Activated naive CD8-positive, alpha-beta T cell treated with anti-CD3 and anti-CD28 coated beads, Interleukin-2, amount 10 ng/mL, durations not matched to agents 7 days and 5 days (primary cell): ENCODE data around the gene CD86. TPM values are rescaled to one million over a fixed set of nuclear protein-coding genes. Genes with fewer than 3 reads are reported as not detected.
"Not testable (repeated sequence)": the region's sequence is repeated elsewhere in the genome, so short reads cannot be mapped to it uniquely, and the experiment has no call there.

Experiments used
- ATAC-seq: fragments of 150-1000 bp; cut with Tn5 transposase; one replicate; pipeline ENCODE4 v1.10.0; 2021; ENCODE audit warnings: low read depth, moderate library complexity
- POLR2A ChIA-PET: fragments of 350-600 bp; sonication (Branson Sonifier 250); formaldehyde crosslinking; loops from one replicate; lab custom pipeline; 2021; ENCODE audit warnings: antibody characterized with exemption; lab: Charles Lee
- DNase-seq: peaks from one replicate; pipeline ENCODE4 v3.0.0; 2021
- H3K27ac Mint-ChIP-seq: one replicate; pipeline ENCODE4 v1.8.0; 2022; ENCODE audit warnings: mild to moderate bottlenecking, mixed read lengths
- H3K27me3 Mint-ChIP-seq: one replicate; pipeline ENCODE4 v1.8.0; 2022; ENCODE audit warnings: mild to moderate bottlenecking, moderate library complexity, mixed read lengths
- H3K36me3 Mint-ChIP-seq: one replicate; pipeline ENCODE4 v1.8.0; 2021; ENCODE audit warnings: mild to moderate bottlenecking, mixed read lengths
- H3K4me1 Mint-ChIP-seq: one replicate; pipeline ENCODE4 v1.8.0; 2021; ENCODE audit warnings: mixed read lengths
- H3K4me3 Mint-ChIP-seq: one replicate; pipeline ENCODE4 v1.8.0; 2022; ENCODE audit warnings: mild to moderate bottlenecking, moderate library complexity, mixed read lengths
- H3K9me3 Mint-ChIP-seq: one replicate; pipeline ENCODE4 v1.8.0; 2021; ENCODE audit warnings: mixed read lengths
- total RNA-seq, 2 experiments: library from RNA; stranded (reverse); gene quantifications; one replicate each; pipeline ENCODE4 v1.2.3, GENCODE V29; 2021

CD86 gene
- total RNA-seq, 2 experiments from 2014 or later, result 0.42 to 1.0 TPM

- no peak overlapping the region for H3K27ac Mint-ChIP-seq
- POLR2A ChIA-PET, result no interaction called here
- ATAC-seq (no peak), DNase-seq (no peak)
- H3K9me3 Mint-ChIP-seq, result no peaks in the 10 kb centered on the region
- peaks cover 14% of the 10 kb centered on the region for H3K4me1 Mint-ChIP-seq
- H3K4me3 Mint-ChIP-seq, result no peak overlapping the region
- no peaks in the 10 kb centered on the region for H3K36me3 Mint-ChIP-seq
- H3K27me3 Mint-ChIP-seq, result peaks cover 4% of the 10 kb centered on the region
These were observed 48.8 kb downstream of the CD86 start for GRCh38 chr3:122103821-122104514.

- DNase-seq, result no peak
- ATAC-seq, result no peak
- no peak overlapping the region for H3K27ac Mint-ChIP-seq
- no peaks in the 10 kb centered on the region for H3K36me3 Mint-ChIP-seq
- H3K4me3 Mint-ChIP-seq, result no peak overlapping the region
- H3K9me3 Mint-ChIP-seq, result no peaks in the 10 kb centered on the region
- H3K27me3 Mint-ChIP-seq, result peaks cover 5% of the 10 kb centered on the region
- peaks cover 14% of the 10 kb centered on the region for H3K4me1 Mint-ChIP-seq
- POLR2A ChIA-PET, result no interaction called here
These were observed 49.5 kb downstream of the CD86 start for GRCh38 chr3:122104515-122105194.

- Mint-ChIP-seq H3K27ac (no peak overlapping the region), H3K36me3 (no peaks in the 10 kb centered on the region), H3K9me3 (no peaks in the 10 kb centered on the region), H3K4me3 (no peak overlapping the region), H3K27me3 (peaks cover 10% of the 10 kb centered on the region), H3K4me1 (peaks cover 14% of the 10 kb centered on the region)
- ATAC-seq (no peak), DNase-seq (no peak)
- POLR2A ChIA-PET, result no interaction called here
These were observed 50.5 kb downstream of the CD86 start for GRCh38 chr3:122105626-122106025.

- Mint-ChIP-seq H3K4me3 (no peak overlapping the region), H3K27ac (no peak overlapping the region), H3K4me1 (peaks cover 4% of the 10 kb centered on the region), H3K9me3 (no peaks in the 10 kb centered on the region), H3K36me3 (no peaks in the 10 kb centered on the region), H3K27me3 (peaks cover 15% of the 10 kb centered on the region)
- DNase-seq (no peak), ATAC-seq (no peak)
- POLR2A ChIA-PET, result no interaction called here
These were observed 52.0 kb downstream of the CD86 start for GRCh38 chr3:122107171-122107570.

GRCh38 chr3:122111974-122112373 lies 56.8 kb downstream of the CD86 start:
- H3K4me3 Mint-ChIP-seq, result no peak overlapping the region
- H3K27me3 Mint-ChIP-seq, result peaks cover 36% of the 10 kb centered on the region
- ATAC-seq, result no peak
- no peaks in the 10 kb centered on the region for H3K36me3 Mint-ChIP-seq
- no peak overlapping the region for H3K27ac Mint-ChIP-seq
- POLR2A ChIA-PET, result no interaction called here
- no peak for DNase-seq
- no peaks in the 10 kb centered on the region for H3K4me1 Mint-ChIP-seq
- no peaks in the 10 kb centered on the region for H3K9me3 Mint-ChIP-seq

- Mint-ChIP-seq H3K27me3 (peaks cover 38% of the 10 kb centered on the region), H3K4me1 (no peaks in the 10 kb centered on the region), H3K27ac (no peak overlapping the region), H3K36me3 (no peaks in the 10 kb centered on the region), H3K4me3 (no peak overlapping the region), H3K9me3 (no peaks in the 10 kb centered on the region)
- ATAC-seq, result no peak
- no peak for DNase-seq
- POLR2A ChIA-PET, result no interaction called here
These were observed 57.6 kb downstream of the CD86 start for GRCh38 chr3:122112754-122113153.

GRCh38 chr3:122123850-122124249 lies 68.7 kb downstream of the CD86 start:
- ATAC-seq (no peak), DNase-seq (no peak)
- POLR2A ChIA-PET, result no interaction called here
- Mint-ChIP-seq H3K36me3 (no peaks in the 10 kb centered on the region), H3K27ac (no peak overlapping the region), H3K9me3 (peaks cover 6% of the 10 kb centered on the region), H3K4me1 (no peaks in the 10 kb centered on the region), H3K4me3 (no peak overlapping the region), H3K27me3 (peaks cover 25% of the 10 kb centered on the region)

DNA sequence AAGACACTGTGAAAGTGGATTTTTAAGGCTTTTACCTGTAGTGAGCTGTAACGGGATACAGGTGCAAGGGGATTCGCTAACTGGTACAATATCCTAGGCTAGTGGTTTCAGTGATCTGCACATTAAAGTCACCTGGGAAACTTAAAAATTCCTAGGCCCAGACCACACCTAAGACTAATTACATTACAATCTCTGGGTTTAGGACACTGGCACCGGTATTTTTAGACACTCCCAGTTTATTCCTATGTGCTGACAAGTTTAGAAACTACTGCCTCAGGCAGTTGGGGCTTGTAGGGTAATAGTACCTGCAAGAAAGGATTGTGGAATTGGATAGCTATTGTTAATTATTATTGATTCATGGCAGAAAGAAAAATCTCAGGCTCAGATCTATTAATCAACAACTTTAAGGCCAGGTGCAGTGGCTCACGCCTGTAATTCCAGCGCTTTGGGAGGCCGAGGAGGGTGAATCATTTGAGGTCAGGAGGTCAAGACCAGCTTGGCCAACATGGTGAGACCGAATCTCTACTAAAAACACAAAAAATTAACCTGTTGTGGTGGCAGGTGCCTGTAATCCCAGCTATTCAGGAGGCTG lies 77.9 kb downstream of the CD86 start:
- Mint-ChIP-seq H3K4me3 (no peak overlapping the region), H3K4me1 (no peaks in the 10 kb centered on the region), H3K9me3 (peaks cover 5% of the 10 kb centered on the region), H3K27ac (no peak overlapping the region), H3K36me3 (no peaks in the 10 kb centered on the region), H3K27me3 (peaks cover 22% of the 10 kb centered on the region)
- no peak for DNase-seq
- POLR2A ChIA-PET, result interaction anchor here (0.7 kb wide), 1 partner anchor 89 kb away, joined by 3 read pairs; no protein-coding TSS in a partner anchor
- ATAC-seq, result no peak

GRCh38 chr3:122146466-122146865 lies 91.3 kb downstream of the CD86 start:
- POLR2A ChIA-PET, result interaction anchor here (0.6 kb wide), 1 partner anchor 485 kb away, joined by 3 read pairs; the partner anchor contains the start of gene HCLS1
- Mint-ChIP-seq H3K27ac (no peak overlapping the region), H3K9me3 (peaks cover 6% of the 10 kb centered on the region), H3K4me1 (peaks cover 6% of the 10 kb centered on the region), H3K4me3 (no peak overlapping the region), H3K27me3 (peaks cover 3% of the 10 kb centered on the region), H3K36me3 (no peaks in the 10 kb centered on the region)
- ATAC-seq (peak; percentile 56), DNase-seq (no peak)

GRCh38 chr3:122148941-122149627 lies 93.9 kb downstream of the CD86 start:
- POLR2A ChIA-PET, result no interaction called here

GRCh38 chr3:122151480-122151879 lies 96.3 kb downstream of the CD86 start:
- no peak for ATAC-seq
- no peak for DNase-seq
- Mint-ChIP-seq H3K4me1 (peaks cover 7% of the 10 kb centered on the region), H3K4me3 (no peak overlapping the region), H3K27ac (no peak overlapping the region), H3K9me3 (peaks cover 20% of the 10 kb centered on the region), H3K36me3 (no peaks in the 10 kb centered on the region), H3K27me3 (no peaks in the 10 kb centered on the region)
- POLR2A ChIA-PET, result no interaction called here

More at GRCh38 chr3:122148941-122149627, 93.9 kb downstream of the CD86 start:
- ATAC-seq (no peak), DNase-seq (no peak)
- Mint-ChIP-seq H3K9me3 (peaks cover 5% of the 10 kb centered on the region), H3K27me3 (no peaks in the 10 kb centered on the region), H3K36me3 (no peaks in the 10 kb centered on the region), H3K4me3 (no peak overlapping the region), H3K27ac (no peak overlapping the region), H3K4me1 (peaks cover 6% of the 10 kb centered on the region)

DNA sequence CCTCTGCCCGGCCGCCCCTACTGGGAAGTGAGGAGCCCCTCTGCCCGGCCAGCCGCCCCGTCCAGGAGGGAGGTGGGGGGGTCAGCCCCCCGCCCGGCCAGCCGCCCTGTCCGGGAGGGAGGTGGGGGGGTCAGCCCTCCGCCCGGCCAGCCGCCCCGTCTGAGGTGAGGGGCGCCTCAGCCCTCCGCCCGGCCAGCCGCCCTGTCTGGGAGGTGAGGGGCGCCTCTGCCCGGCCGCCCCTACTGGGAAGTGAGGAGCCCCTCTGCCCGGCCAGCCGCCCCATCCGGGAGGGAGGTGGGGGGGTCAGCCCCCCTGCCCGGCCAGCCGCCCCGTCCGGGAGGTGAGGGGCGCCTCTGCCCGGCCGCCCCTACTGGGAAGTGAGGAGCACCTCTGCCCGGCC lies 109.8 kb downstream of the CD86 start:
- ATAC-seq, H3K4me3 Mint-ChIP-seq, DNase-seq, H3K9me3 Mint-ChIP-seq, H3K4me1 Mint-ChIP-seq, H3K27ac Mint-ChIP-seq, POLR2A ChIA-PET, H3K36me3 Mint-ChIP-seq: not testable (repeated sequence)
- peaks cover 15% of the 10 kb centered on the region for H3K27me3 Mint-ChIP-seq

DNA sequence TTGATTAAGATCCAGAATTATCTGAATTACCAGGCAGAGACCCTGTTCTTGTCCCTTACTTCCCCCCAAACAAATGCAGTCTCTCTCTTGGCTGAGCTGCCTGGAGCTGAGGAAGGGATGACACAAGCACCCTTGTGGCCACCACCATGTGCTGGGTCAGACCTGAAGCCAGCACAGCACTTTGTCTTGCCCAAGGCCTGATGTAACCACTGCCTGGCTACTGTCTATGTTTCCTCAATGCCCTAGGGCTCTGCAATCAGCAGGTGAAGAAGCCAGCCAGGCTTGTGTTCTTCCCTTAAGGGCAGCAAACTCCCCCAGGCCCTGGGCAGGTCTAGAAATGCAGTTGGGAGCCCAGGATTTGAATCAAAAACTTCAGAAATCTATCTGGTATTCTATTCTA lies 112.5 kb downstream of the CD86 start:
- DNase-seq (no peak), ATAC-seq (no peak)
- peaks cover 6% of the 10 kb centered on the region for H3K9me3 Mint-ChIP-seq
- no peak overlapping the region for H3K4me3 Mint-ChIP-seq
- H3K27me3 Mint-ChIP-seq, result no peaks in the 10 kb centered on the region
- POLR2A ChIA-PET, result no interaction called here
- no peaks in the 10 kb centered on the region for H3K36me3 Mint-ChIP-seq
- no peak overlapping the region for H3K27ac Mint-ChIP-seq
- H3K4me1 Mint-ChIP-seq, result no peaks in the 10 kb centered on the region
